ENCODE measurements around the gene CYS1. TPM values are rescaled to one million over a fixed set of nuclear protein-coding genes. Genes with fewer than 3 reads are reported as not detected.

Gene CYS1
- total RNA-seq, 1 experiment from 2014 or later = 3.7 TPM

DNA sequence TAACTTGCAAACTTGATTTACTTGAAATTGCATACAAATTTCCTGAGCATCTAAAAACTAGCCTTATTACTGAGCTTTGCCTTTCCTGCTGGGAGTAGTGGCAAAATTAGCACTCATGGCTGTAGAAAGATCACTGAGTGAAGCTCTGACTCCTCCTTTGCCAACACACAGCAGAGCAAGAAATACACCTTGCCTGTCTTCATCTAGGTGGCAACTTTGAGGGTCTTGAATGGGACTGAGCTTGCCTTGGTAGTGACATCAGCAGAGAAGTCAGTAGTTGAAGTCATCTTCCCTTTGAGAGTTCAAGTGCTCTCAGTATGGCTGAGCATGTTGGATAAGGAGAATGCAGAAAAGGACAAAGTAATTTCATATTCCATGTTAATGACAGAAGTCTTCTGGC, 48.2 kb upstream of the CYS1 start:
- Histone ChIP-seq H3K9me3 (ENCODE audit: control insufficient read depth in 1 of 2, insufficient read depth in 1 of 2, low read depth in 1 of 2, low read length in 2 of 2) (no peaks in the 10 kb centered on the region), H2AFZ (ENCODE audit: low read depth, low read length, poor library complexity, severe bottlenecking) (no peak overlapping the region), H4K20me1 (ENCODE audit: insufficient read depth) (peaks cover 34% of the 10 kb centered on the region; the same call in 1 of the 2 replicates), H3K79me2 (ENCODE audit: insufficient read depth, low read length) (peaks cover 96% of the 10 kb centered on the region), H3K27ac (ENCODE audit: low read depth, low read length) (no peak overlapping the region), H3K4me2 (ENCODE audit: low read length) (no peak overlapping the region), H3K4me1 (ENCODE audit: control insufficient read depth in 1 of 2, insufficient read depth in 2 of 2, low read length in 2 of 2) (peaks cover 10 to 19% of the 10 kb centered on the region in 2 experiments; a peak in 3 of 4 replicates), H3K4me3 (replicated peaks in 1 of 2; ENCODE audit: low read depth in 1 of 2, low read length in 2 of 2) (no peak overlapping the region), H3K9me2 (ENCODE audit: insufficient read depth) (no peaks in the 10 kb centered on the region), H3K27me3 (ENCODE audit: insufficient read depth, low read length) (no peaks in the 10 kb centered on the region), H3K36me3 (ENCODE audit: control insufficient read depth in 1 of 2, insufficient read depth in 2 of 2, low read length in 2 of 2) (peaks cover 29 to 77% of the 10 kb centered on the region in 2 experiments), H3K9ac (ENCODE audit: low read length) (no peak overlapping the region; the same call in 1 of the 2 replicates)
- intact Hi-C loops (cut with micrococcal nuclease) = loop anchor here (10.0 kb wide), 1 partner anchor 176 kb away; the partner anchor contains the start of gene HPCAL1
- ChIA-PET POLR2A (no interaction called here), CTCF (interaction anchor here (0.7 to 2.4 kb wide), 2 partner anchors 12 to 281 kb away, joined by 3 to 7 read pairs; no protein-coding TSS in a partner anchor), RAD21 (ENCODE audit: low non-redundant PET in 1 of 2, low total read pairs in 2 of 2, uncharacterized antibody in 2 of 2, unreplicated experiment in 2 of 2) (no interaction called here)
- DNase-seq (ENCODE audit: low read depth, low spot score) = no peak
- ATAC-seq = no peak
- TF ChIP-seq EZH2phosphoT487 (IDR thresholded peaks at IDR 0.05; ENCODE audit: borderline replicate concordance) (no peak), ELF1 (IDR thresholded peaks at IDR 0.05; ENCODE audit: borderline replicate concordance, low read depth) (no peak), SP1 (IDR thresholded peaks at IDR 0.05; ENCODE audit: low read depth) (no peak), POLR2A (IDR thresholded peaks at IDR 0.05; ENCODE audit: borderline replicate concordance, extremely low read depth, insufficient read depth, insufficient read length) (no peak), YY1 (IDR thresholded peaks at IDR 0.05; ENCODE audit: extremely low read depth, insufficient replicate concordance, low read depth, low read length) (no peak), CBX3 (IDR thresholded peaks at IDR 0.05; ENCODE audit: low read depth) (no peak), SRF (IDR thresholded peaks at IDR 0.05; ENCODE audit: low read depth) (no peak), JUND (IDR thresholded peaks at IDR 0.05) (no peak), SIN3A (IDR thresholded peaks at IDR 0.05; ENCODE audit: low read depth) (no peak), ZFX (IDR thresholded peaks at IDR 0.05) (no peak), ZNF274 (IDR thresholded peaks at IDR 0.05; ENCODE audit: low read depth, low read length) (no peak), EGR1 (IDR thresholded peaks at IDR 0.05; ENCODE audit: low read depth) (no peak), TCF7L2 (IDR thresholded peaks at IDR 0.05; ENCODE audit: borderline replicate concordance, extremely low read depth, insufficient read depth, insufficient read length) (no peak), CEBPB (IDR thresholded peaks at IDR 0.05; ENCODE audit: low read depth) (no peak)
- TF ChIP-seq, protein P1, sequence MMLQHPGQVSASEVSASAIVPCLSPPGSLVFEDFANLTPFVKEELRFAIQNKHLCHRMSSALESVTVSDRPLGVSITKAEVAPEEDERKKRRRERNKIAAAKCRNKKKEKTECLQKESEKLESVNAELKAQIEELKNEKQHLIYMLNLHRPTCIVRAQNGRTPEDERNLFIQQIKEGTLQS (IDR thresholded peaks at IDR 0.05) = no peak
- TF ChIP-seq, protein P2, sequence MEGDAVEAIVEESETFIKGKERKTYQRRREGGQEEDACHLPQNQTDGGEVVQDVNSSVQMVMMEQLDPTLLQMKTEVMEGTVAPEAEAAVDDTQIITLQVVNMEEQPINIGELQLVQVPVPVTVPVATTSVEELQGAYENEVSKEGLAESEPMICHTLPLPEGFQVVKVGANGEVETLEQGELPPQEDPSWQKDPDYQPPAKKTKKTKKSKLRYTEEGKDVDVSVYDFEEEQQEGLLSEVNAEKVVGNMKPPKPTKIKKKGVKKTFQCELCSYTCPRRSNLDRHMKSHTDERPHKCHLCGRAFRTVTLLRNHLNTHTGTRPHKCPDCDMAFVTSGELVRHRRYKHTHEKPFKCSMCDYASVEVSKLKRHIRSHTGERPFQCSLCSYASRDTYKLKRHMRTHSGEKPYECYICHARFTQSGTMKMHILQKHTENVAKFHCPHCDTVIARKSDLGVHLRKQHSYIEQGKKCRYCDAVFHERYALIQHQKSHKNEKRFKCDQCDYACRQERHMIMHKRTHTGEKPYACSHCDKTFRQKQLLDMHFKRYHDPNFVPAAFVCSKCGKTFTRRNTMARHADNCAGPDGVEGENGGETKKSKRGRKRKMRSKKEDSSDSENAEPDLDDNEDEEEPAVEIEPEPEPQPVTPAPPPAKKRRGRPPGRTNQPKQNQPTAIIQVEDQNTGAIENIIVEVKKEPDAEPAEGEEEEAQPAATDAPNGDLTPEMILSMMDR (IDR thresholded peaks at IDR 0.05 in 2 of 3, conservative IDR thresholded peaks at IDR 0.05 in 1 of 3; ENCODE audit: borderline replicate concordance in 1 of 3, insufficient read depth in 1 of 3, low read depth in 2 of 3, low read length in 2 of 3) = no peak
- TF ChIP-seq, protein P3, sequence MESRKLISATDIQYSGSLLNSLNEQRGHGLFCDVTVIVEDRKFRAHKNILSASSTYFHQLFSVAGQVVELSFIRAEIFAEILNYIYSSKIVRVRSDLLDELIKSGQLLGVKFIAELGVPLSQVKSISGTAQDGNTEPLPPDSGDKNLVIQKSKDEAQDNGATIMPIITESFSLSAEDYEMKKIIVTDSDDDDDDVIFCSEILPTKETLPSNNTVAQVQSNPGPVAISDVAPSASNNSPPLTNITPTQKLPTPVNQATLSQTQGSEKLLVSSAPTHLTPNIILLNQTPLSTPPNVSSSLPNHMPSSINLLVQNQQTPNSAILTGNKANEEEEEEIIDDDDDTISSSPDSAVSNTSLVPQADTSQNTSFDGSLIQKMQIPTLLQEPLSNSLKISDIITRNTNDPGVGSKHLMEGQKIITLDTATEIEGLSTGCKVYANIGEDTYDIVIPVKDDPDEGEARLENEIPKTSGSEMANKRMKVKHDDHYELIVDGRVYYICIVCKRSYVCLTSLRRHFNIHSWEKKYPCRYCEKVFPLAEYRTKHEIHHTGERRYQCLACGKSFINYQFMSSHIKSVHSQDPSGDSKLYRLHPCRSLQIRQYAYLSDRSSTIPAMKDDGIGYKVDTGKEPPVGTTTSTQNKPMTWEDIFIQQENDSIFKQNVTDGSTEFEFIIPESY (IDR thresholded peaks at IDR 0.05; ENCODE audit: extremely low read depth, insufficient replicate concordance, low read length) = no peak
- BruUV-seq (replicated peaks) = no TSS peak
